ENCODE data around the gene ERBB4. TPM values are rescaled to one million over a fixed set of nuclear protein-coding genes. Genes with fewer than 3 reads are reported as not detected.
"Not testable (repeated sequence)": the region's sequence is repeated elsewhere in the genome, so short reads cannot be mapped to it uniquely, and the experiment has no call there.

The ERBB4 gene
- total RNA-seq, 2 experiments from 2014 or later: not detected

DNA sequence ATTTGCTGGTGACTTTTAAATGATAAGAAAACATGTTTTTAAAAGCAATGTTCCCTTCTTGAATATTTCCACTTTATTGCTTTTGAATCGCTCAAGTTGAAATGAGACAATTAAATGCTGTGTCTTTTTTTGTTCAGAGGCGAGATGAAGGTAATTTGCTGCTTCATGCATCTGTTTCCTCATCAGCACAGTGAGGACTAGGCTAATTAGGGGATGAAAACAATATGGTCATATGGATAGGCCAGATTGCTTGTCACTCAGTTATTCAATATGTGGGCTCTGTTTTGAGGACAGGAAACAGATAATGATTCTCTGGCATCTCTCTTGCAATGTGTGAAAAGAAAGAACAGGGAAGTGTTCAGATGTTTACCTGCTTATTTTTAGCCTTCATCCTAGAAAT, 61.0 kb downstream of the ERBB4 start:
- CTCF ChIA-PET (ENCODE audit: unreplicated experiment): no interaction called here
- no TSS peak for BruUV-seq (replicated peaks)
- POLR2A ChIA-PET: interaction anchor here (1.0 kb wide), 1 partner anchor 703 kb away, joined by 3 read pairs; no protein-coding TSS in a partner anchor
- no peaks in the 10 kb centered on the region for H3K36me3 ChIP-seq (ENCODE audit: insufficient read depth, low read length)
- no peak for TF ChIP-seq EZH2phosphoT487 (IDR thresholded peaks at IDR 0.05; ENCODE audit: borderline replicate concordance, low read depth, low read length)
- TF ChIP-seq, protein P1, sequence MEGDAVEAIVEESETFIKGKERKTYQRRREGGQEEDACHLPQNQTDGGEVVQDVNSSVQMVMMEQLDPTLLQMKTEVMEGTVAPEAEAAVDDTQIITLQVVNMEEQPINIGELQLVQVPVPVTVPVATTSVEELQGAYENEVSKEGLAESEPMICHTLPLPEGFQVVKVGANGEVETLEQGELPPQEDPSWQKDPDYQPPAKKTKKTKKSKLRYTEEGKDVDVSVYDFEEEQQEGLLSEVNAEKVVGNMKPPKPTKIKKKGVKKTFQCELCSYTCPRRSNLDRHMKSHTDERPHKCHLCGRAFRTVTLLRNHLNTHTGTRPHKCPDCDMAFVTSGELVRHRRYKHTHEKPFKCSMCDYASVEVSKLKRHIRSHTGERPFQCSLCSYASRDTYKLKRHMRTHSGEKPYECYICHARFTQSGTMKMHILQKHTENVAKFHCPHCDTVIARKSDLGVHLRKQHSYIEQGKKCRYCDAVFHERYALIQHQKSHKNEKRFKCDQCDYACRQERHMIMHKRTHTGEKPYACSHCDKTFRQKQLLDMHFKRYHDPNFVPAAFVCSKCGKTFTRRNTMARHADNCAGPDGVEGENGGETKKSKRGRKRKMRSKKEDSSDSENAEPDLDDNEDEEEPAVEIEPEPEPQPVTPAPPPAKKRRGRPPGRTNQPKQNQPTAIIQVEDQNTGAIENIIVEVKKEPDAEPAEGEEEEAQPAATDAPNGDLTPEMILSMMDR (conservative IDR thresholded peaks at IDR 0.05; ENCODE audit: low read length): no peak
- H4K20me1 ChIP-seq (ENCODE audit: insufficient read depth, low read length): no peaks in the 10 kb centered on the region
- no peak overlapping the region for H3K27ac ChIP-seq (ENCODE audit: low read depth, low read length, poor library complexity, severe bottlenecking)
- no peaks in the 10 kb centered on the region for H3K4me1 ChIP-seq (ENCODE audit: insufficient read depth, low read length, poor library complexity, severe bottlenecking)
- H3K79me2 ChIP-seq (ENCODE audit: insufficient read depth, low read depth, low read length): no peaks in the 10 kb centered on the region
- H2AFZ ChIP-seq (ENCODE audit: low read length): no peak overlapping the region
- no peaks in the 10 kb centered on the region for H3K9me3 ChIP-seq (ENCODE audit: low read length)
- H3K4me3 ChIP-seq (ENCODE audit: low read depth, low read length, poor library complexity, severe bottlenecking): no peak overlapping the region
- H3K4me2 ChIP-seq (ENCODE audit: low read length): no peak overlapping the region
- no peaks in the 10 kb centered on the region for H3K9me2 ChIP-seq (ENCODE audit: insufficient read depth, low read length)
- DNase-seq (ENCODE audit: low spot score): no peak
- intact Hi-C loops (cut with micrococcal nuclease; ENCODE audit: unreplicated experiment): no loop called here

DNA sequence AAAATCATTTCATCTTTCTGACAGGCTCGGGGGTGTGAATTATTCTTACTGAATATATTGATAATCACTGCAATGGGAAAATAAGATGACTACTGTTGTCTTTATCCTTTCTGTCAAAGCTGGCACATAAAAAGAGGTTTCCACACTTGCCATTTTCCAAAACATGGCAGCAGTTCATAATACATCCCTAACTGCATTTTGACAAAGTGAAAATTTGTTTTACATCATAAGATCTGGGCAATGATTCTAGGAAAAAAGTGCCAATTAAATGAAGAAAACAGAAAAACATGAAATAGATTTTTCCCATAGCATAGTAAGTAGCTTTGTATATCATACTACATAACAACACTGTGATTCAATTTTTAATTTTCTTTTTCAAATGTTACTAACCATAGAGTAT, 65.4 kb downstream of the ERBB4 start:
- H2AFZ ChIP-seq (ENCODE audit: low read length): no peak overlapping the region
- intact Hi-C loops (cut with micrococcal nuclease; ENCODE audit: unreplicated experiment): no loop called here
- H3K9me2 ChIP-seq (ENCODE audit: insufficient read depth, low read length): no peaks in the 10 kb centered on the region
- no peaks in the 10 kb centered on the region for H3K36me3 ChIP-seq (ENCODE audit: insufficient read depth, low read length)
- no peaks in the 10 kb centered on the region for H3K79me2 ChIP-seq (ENCODE audit: insufficient read depth, low read depth, low read length)
- POLR2A ChIA-PET: interaction anchor here (0.6 to 1.1 kb wide), 2 partner anchors 14 to 1136 kb away, joined by 3 to 6 read pairs; no protein-coding TSS in a partner anchor
- CTCF ChIA-PET (ENCODE audit: unreplicated experiment): no interaction called here
- H3K27ac ChIP-seq (ENCODE audit: low read depth, low read length, poor library complexity, severe bottlenecking): no peak overlapping the region
- H3K4me2 ChIP-seq (ENCODE audit: low read length): no peak overlapping the region
- H4K20me1 ChIP-seq (ENCODE audit: insufficient read depth, low read length): no peaks in the 10 kb centered on the region
- no peaks in the 10 kb centered on the region for H3K9me3 ChIP-seq (ENCODE audit: low read length)
- no peaks in the 10 kb centered on the region for H3K4me1 ChIP-seq (ENCODE audit: insufficient read depth, low read length, poor library complexity, severe bottlenecking)
- TF ChIP-seq EZH2phosphoT487 (IDR thresholded peaks at IDR 0.05; ENCODE audit: borderline replicate concordance, low read depth, low read length): no peak
- no peak for DNase-seq (ENCODE audit: low spot score)
- BruUV-seq (replicated peaks): no TSS peak
- H3K4me3 ChIP-seq (ENCODE audit: low read depth, low read length, poor library complexity, severe bottlenecking): no peak overlapping the region

DNA sequence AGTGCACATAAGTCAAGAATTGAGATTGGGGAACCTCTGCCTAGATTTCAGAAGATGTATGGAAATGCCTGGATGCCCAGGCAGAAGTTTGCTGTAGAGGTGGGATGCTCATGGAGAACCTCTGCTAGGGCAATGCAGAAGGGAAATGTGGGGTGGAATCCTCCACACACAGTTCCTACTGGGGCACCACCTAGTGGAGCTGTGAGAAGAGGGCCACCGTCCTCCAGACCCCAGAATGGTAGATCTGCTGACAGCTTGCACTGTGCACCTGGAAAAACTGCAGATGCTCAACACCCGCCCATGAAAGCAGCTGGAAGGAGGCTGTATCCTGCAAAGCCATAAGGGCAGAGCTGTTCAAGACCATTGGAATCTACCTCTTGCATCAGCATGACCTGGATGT, 71.1 kb downstream of the ERBB4 start:
- CTCF ChIA-PET (ENCODE audit: unreplicated experiment); H3K4me1 ChIP-seq (ENCODE audit: insufficient read depth, low read length, poor library complexity, severe bottlenecking); intact Hi-C loops (cut with micrococcal nuclease; ENCODE audit: unreplicated experiment); H2AFZ ChIP-seq (ENCODE audit: low read length); H3K4me2 ChIP-seq (ENCODE audit: low read length); H4K20me1 ChIP-seq (ENCODE audit: insufficient read depth, low read length); H3K27ac ChIP-seq (ENCODE audit: low read depth, low read length, poor library complexity, severe bottlenecking); BruUV-seq (replicated peaks); H3K9me2 ChIP-seq (ENCODE audit: insufficient read depth, low read length); H3K9me3 ChIP-seq (ENCODE audit: low read length); H3K4me3 ChIP-seq (ENCODE audit: low read depth, low read length, poor library complexity, severe bottlenecking); H3K79me2 ChIP-seq (ENCODE audit: insufficient read depth, low read depth, low read length); H3K36me3 ChIP-seq (ENCODE audit: insufficient read depth, low read length); DNase-seq (ENCODE audit: low spot score): not testable (repeated sequence)
- POLR2A ChIA-PET: interaction anchor here (0.6 kb wide), 1 partner anchor 93 kb away, joined by 3 read pairs; no protein-coding TSS in a partner anchor
- TF ChIP-seq, protein P1 (conservative IDR thresholded peaks at IDR 0.05; ENCODE audit: low read length): 0 out of 2 replicates have a peak, but pooled peaks have one; percentile 14
